WTC11 (cell line): Measurements from ENCODE around the gene NAV2.

Experiments
- ATF2 ChIP-seq: sonication (generic); formaldehyde crosslinking; IDR thresholded peaks from 2 replicates; pipeline ENCODE4 v1.8.1; 2022; ENCODE audit warnings: low read depth, missing genetic modification reagents, borderline replicate concordance
- ATF3 ChIP-seq: sonication (generic); formaldehyde crosslinking; conservative IDR thresholded peaks from 2 replicates; pipeline ENCODE4 v1.8.1; 2022; ENCODE audit warnings: mild to moderate bottlenecking, missing genetic modification reagents
- CTCF ChIP-seq: fragments of 200-600 bp; IDR thresholded peaks from 2 replicates; pipeline ENCODE4 v1.8.0; 2022; ENCODE audit warnings: antibody characterized with exemption
- ELF4 ChIP-seq: sonication (generic); formaldehyde crosslinking; IDR thresholded peaks from 2 replicates; pipeline ENCODE4 v1.8.1; 2022; ENCODE audit warnings: low read depth, mild to moderate bottlenecking, moderate library complexity, missing genetic modification reagents
- ETV6 ChIP-seq: sonication (generic); formaldehyde crosslinking; IDR thresholded peaks from 2 replicates; pipeline ENCODE4 v1.8.1; 2022; ENCODE audit warnings: mild to moderate bottlenecking, missing genetic modification reagents
- FOXJ3 ChIP-seq: sonication (generic); formaldehyde crosslinking; IDR thresholded peaks from 2 replicates; pipeline ENCODE4 v1.9.0; 2021; ENCODE audit warnings: missing genetic modification reagents, mild to moderate bottlenecking, borderline replicate concordance
- HMGXB4 ChIP-seq: sonication (generic); formaldehyde crosslinking; IDR thresholded peaks from 2 replicates; pipeline ENCODE4 v1.8.1; 2023; ENCODE audit warnings: mild to moderate bottlenecking, moderate library complexity, missing genetic modification reagents
- MAX ChIP-seq: sonication (generic); formaldehyde crosslinking; IDR thresholded peaks from 2 replicates; pipeline ENCODE4 v1.8.0; 2022; ENCODE audit warnings: mild to moderate bottlenecking, missing genetic modification reagents
- NFE2L1 ChIP-seq: sonication (generic); formaldehyde crosslinking; IDR thresholded peaks from 2 replicates; pipeline ENCODE4 v1.8.1; 2023; ENCODE audit warnings: missing genetic modification reagents
- NR2C2 ChIP-seq: sonication (generic); formaldehyde crosslinking; IDR thresholded peaks from 2 replicates; pipeline ENCODE4 v1.8.0; 2022; ENCODE audit warnings: mild to moderate bottlenecking, missing genetic modification reagents
- USF1 ChIP-seq: sonication (generic); formaldehyde crosslinking; IDR thresholded peaks from 2 replicates; pipeline ENCODE4 v1.8.0; 2022; ENCODE audit warnings: mild to moderate bottlenecking, missing genetic modification reagents
- USF2 ChIP-seq: sonication (generic); formaldehyde crosslinking; IDR thresholded peaks from 2 replicates; pipeline ENCODE4 v1.8.1; 2023; ENCODE audit warnings: mild to moderate bottlenecking, missing genetic modification reagents, moderate library complexity

- TF ChIP-seq CTCF (no peak), ETV6 (no peak), FOXJ3 (CRISPR knock-in tag) (no peak), ATF2 (CRISPR knock-in tag) (no peak), NR2C2 (CRISPR knock-in tag) (no peak), NFE2L1 (no peak), MAX (CRISPR knock-in tag) (no peak), USF2 (CRISPR knock-in tag) (no peak), ELF4 (CRISPR knock-in tag) (no peak), HMGXB4 (CRISPR knock-in tag) (no peak), ATF3 (CRISPR knock-in tag) (no peak), USF1 (CRISPR knock-in tag) (no peak)
Observed at GRCh38 chr11:19845626-19846025, 133.0 kb downstream of the NAV2 start.
